ENCODE data around the gene HIPK2.

DNA sequence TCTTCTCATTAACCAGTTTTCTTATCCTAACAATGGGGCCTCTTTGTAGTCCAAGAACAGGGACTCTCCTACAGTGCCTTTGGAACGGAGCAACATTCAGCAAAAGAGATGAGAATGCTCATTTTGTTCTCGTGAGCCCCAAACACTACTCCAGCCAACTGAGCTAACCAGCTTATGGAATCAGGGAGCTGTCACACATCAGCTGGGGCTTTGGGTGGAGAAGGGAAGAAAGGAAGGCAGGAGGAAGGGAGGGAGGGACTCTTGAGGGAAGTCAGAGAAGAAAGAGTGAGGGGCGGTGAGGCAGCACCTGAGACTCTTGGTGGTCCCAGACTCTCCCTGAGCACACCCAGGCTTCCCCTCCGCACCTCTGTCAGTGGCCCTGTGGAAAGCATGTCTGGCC, 131.2 kb downstream of the HIPK2 start:
- TF ChIP-seq POLR2AphosphoS5 (IDR thresholded peaks at IDR 0.05) (no peak), POLR2A (IDR thresholded peaks at IDR 0.05) (no peak)
- TF ChIP-seq, protein P1, sequence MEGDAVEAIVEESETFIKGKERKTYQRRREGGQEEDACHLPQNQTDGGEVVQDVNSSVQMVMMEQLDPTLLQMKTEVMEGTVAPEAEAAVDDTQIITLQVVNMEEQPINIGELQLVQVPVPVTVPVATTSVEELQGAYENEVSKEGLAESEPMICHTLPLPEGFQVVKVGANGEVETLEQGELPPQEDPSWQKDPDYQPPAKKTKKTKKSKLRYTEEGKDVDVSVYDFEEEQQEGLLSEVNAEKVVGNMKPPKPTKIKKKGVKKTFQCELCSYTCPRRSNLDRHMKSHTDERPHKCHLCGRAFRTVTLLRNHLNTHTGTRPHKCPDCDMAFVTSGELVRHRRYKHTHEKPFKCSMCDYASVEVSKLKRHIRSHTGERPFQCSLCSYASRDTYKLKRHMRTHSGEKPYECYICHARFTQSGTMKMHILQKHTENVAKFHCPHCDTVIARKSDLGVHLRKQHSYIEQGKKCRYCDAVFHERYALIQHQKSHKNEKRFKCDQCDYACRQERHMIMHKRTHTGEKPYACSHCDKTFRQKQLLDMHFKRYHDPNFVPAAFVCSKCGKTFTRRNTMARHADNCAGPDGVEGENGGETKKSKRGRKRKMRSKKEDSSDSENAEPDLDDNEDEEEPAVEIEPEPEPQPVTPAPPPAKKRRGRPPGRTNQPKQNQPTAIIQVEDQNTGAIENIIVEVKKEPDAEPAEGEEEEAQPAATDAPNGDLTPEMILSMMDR (IDR thresholded peaks at IDR 0.05): no peak
